HG03521 (cell line): ENCODE results near the gene TLE4.
"Not testable (repeated sequence)": the region's sequence is repeated elsewhere in the genome, so short reads cannot be mapped to it uniquely, and the experiment has no call there.

Experiments
- ATAC-seq: cut with Tn5 transposase; IDR thresholded peaks from one replicate; pipeline ENCODE4 v1.9.1; 2021; ENCODE audit warnings: mild to moderate bottlenecking, moderate library complexity; ENCODE audit not compliant: unreplicated experiment

The TLE4 gene

GRCh38 chr9:79709743-79710674 lies 138.2 kb downstream of the TLE4 start:
- no peak for ATAC-seq

DNA sequence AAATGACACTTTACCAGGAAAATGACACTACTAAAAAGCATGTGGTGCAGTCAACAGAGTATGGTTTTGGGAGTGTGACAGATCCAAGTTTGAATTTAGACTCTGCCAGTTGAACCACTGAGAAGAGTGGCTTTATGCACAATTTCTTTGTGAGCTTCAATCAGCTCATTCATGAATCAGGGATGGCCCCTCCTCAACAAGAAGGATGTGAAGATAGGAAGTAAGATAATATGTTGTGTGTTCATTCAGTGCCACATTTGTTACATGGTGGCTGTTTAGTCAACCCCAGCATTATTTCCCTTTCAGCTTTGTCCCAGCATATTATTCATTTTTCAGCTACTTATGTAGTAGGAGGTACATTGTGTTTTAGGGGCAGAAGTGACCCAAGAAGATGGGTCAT lies 140.1 kb downstream of the TLE4 start:
- no peak for ATAC-seq

- ATAC-seq, result no peak
Observed at GRCh38 chr9:79719021-79719420, 147.3 kb downstream of the TLE4 start.

DNA sequence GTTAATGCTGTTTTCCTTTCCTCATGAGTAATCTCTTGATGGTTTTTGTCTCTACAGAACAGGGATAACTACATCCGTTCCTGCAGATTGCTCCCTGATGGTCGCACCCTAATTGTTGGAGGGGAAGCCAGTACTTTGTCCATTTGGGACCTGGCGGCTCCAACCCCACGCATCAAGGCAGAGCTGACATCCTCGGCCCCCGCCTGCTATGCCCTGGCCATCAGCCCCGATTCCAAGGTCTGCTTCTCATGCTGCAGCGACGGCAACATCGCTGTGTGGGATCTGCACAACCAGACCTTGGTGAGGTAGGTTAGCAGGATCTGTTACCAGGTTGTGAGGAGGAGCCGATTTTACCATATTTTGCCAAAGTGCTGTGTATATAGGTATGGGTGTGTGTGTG lies 148.2 kb downstream of the TLE4 start:
- no peak for ATAC-seq

DNA sequence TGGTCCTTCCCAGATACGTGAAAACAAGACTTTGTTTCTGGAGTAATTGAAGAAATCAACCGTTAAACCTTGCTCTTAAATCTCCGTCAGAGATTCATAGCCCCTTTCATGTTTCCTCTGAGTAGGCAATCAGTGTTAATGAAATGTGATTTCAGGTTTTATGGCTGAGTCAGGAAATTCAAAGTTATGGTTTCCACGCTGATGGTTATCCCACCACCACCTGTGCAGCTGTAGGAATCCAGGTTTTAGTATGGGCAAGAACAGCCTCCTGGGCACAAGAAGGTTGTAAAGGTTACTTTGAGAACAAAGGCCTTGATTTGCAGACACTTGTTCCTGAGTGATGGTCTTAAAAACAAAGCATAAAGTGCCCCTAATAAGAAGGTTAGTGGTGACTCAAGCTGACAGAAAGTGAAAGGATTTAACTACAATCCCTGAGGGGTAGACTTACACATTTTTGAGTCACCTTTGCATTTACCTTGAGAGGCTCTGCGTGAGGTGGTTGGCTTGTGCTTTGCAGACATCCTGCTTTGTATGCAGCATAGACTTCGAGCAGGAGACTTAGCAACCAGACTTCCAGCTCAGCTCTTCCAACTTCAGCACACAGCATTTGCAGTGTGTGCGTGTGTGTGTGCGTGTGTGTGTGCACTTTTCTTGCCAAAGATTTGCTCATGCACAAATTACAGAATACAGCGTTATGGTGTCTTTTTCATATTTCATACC lies 159.6 kb downstream of the TLE4 start:
- ATAC-seq, result peak; percentile 64

GRCh38 chr9:79735023-79735779 lies 163.4 kb downstream of the TLE4 start:
- no peak for ATAC-seq

DNA sequence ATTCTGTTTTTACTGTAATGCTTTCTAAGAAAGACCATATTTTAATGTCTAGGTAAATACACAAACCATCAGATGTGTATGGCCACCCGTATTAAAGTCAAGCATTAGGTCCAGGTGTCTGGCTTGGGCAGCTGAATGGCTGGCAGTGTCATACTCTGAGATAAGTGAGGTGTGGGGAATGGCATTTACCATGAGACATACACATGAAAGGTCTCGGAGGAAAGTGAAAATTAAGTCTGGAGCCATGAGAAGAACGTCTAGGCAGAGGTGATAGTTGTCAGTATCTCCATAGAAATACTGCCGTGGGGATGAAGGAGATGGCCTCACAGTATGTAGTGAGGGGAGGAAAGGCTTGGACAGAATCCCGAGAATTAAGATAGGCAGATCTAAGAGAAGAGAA lies 164.3 kb downstream of the TLE4 start:
- no peak for ATAC-seq

DNA sequence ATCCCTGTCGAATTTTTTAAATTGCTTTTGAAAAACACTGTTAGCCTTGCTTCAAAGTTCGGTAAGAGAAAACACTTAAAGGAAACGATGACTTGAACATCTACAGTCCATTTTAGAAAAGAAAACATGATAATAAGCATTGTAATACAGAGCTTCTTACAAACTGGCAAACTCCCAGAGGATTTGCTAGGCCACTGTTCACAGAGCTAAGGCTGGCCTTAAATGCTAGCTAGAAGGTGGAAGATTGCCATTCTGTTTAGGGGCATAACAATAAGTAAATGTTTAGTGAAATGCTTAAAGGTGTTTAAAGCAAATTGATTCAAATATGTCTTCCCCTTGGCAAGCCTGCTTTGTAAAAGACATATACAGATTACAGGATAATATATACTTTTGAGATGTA lies 169.6 kb downstream of the TLE4 start:
- ATAC-seq, result no peak

- no peak for ATAC-seq
Observed at GRCh38 chr9:79742110-79742721, 170.5 kb downstream of the TLE4 start.

DNA sequence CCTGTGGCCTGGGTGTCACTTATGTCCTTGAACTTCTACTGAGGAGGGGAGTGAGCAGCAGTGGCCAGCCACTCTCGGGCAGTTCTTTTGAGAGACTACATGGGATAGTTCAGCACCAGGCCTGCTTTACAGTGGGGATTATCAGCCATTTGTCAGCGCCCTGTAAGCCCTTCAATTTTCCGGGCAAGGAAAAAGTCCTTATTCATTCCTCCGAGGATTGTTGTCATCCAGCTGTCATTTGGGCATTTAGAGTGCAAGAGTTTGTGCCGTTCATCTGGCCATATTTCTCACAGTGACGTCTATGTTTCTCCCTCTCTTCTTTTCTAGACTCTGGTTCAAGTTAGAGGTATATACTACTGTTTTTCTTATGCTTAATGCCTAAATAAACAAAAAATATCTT lies 172.8 kb downstream of the TLE4 start:
- ATAC-seq, result no peak

DNA sequence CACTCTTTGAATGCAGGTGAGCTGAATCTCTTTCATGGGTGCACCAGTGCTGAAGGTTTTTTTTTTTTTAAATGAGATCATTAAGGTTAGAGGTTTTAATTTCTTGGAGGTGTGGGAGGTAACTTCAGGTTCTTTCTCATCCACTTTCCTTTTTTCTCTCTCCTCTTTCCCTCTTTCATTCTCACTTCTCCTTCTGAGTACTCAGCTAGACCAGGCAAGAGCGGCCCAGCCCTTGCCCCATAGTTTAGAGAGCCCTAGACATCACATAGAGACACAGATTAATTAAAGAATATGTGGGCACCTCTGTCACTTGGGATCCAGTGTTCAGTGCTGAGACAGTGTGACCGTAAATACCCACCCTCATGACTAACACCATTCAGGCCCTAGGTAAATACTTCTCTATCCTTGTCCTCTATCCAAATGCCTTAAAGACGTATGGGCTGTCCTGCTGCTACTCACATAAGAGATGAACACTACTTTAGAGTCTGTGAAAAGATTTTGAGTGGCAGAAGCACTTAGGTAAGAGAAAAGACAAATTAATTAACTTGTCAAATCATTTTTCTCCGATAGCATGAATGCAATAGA lies 174.1 kb downstream of the TLE4 start:
- ATAC-seq, result no peak

DNA sequence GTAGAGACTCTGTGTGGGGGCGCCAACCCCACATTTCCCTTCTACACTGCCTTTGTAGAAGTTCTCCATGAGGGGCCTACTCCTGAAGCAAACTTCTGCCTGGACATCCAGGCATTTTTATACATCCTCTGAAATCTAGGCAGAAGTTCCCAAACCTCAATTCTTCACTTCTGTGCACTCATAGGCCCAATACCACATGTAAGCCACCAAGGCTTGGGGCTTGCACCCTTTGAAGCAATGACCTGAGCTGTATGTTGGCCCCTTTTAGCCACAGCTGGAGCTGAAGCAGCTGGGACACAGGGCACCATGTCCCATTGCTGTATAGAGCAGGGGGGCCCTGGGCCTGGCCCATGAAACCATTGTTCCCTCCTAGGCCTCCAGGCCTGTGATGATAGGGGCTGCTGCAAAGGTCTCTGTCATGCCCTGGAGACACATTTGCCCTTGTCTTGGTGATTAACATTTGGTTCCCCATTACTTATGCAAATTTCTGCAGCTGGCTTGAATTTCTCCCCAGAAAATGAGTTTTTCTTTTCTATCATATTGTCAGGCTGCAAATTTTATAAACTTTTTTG lies 180.2 kb downstream of the TLE4 start:
- not testable (repeated sequence) for ATAC-seq

DNA sequence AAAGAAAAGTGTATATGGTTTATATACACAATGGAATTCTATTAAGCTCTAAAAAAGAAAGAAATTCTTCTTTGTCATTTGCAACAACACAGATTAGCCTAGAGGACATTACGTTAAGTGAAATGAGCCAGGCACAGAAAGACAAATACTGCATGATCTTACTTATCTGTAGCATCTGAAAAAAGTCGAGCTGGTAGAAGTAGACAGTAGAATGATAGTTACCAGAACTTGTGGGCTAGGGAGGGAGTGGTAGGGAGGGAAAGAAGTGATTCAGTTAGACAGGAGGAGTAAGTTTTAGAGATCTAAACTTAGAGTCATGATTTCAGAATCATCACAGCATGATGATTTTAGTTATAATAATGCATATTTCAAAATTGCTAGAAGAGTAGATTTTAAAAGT lies 184.6 kb downstream of the TLE4 start:
- ATAC-seq, result no peak

GRCh38 chr9:79757074-79757473 lies 185.3 kb downstream of the TLE4 start:
- ATAC-seq, result no peak

GRCh38 chr9:79757881-79758669 lies 186.3 kb downstream of the TLE4 start:
- no peak for ATAC-seq

DNA sequence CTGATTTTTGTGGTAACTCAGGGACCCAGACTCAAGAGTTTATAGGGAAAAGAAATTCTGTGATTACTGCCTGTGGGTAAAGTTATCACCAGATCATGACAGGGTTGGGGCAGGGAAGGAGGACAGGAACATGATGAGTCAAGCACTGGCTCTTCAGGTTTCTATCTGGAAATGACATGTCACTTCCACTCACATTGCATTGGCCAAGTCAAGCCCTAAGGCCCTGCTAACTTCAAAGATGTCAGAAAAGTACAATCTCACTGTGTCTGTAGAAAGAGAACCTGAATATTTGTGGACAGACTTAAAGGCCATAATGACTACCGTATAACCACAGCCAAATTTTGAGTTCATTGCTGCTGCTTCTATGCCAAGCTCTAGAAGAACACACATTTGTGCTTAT lies 187.7 kb downstream of the TLE4 start:
- no peak for ATAC-seq

GRCh38 chr9:79762070-79762469 lies 190.3 kb downstream of the TLE4 start:
- no peak for ATAC-seq

DNA sequence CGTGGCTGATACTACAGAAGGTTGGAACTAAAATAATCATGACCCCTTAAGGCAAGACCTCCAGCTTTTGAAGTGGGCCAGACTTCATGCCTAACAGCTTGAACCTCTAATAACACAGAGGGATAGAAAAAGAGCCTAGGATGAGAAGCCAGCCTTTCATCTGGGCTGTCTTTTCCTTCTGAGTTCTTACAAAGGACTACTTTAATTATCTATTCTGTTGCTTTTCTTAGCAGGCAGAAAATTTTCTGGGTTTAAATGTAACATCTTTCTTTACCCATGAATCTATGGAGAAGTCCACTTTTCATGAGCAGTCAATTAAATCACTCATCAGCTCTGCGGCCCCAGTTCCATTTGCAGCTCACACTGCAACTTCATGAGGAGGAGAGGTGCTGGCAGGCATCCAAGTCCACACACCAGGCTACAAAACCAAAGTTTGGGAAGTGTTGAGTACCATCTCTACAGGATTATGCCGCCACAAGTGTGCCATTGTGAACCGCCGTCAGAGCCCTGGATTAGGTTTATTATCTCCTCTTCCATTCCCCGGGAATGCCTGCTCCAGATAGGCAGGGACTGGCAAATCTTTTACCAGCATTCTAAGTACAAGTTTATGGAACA lies 192.0 kb downstream of the TLE4 start:
- no peak for ATAC-seq

DNA sequence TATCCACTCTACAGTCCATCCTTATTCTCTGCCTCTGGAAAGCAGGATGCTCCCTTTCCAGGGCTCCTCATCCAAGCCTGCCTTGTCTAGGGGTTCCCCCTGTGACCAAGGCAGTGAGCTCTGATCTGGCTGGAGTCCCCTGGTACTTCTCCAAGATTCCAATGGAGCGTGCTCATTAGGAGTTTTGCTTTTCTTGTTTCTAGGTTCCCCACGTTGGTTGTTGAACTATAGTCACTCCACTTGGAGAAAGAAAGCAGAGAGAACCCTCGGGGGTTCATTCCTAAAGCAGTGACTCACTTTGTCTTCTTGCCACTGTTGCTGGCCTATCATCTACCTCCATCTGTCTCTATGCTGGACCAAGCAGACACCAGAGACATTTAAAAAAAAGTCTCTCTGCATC lies 192.6 kb downstream of the TLE4 start:
- no peak for ATAC-seq
